SK-N-SH treated with all-trans-retinoic acid at 6 μM for 48 hours (cell line): ENCODE measurements around the gene METTL8.

Experiments
- ESRRG ChIP-seq: fragments of 250-450 bp; sonication (Bioruptor Pico); IDR thresholded peaks from 2 replicates; pipeline ENCODE4 v1.6.1; 2021; ENCODE audit warnings: mild to moderate bottlenecking
- GLIS3 ChIP-seq: fragments of 250-450 bp; sonication (Bioruptor Pico); IDR thresholded peaks from 2 replicates; pipeline ENCODE4 v1.5.0; 2020; ENCODE audit warnings: mild to moderate bottlenecking, moderate library complexity
- RARB ChIP-seq: fragments of 250-450 bp; sonication (Bioruptor Pico); IDR thresholded peaks from 2 replicates; pipeline ENCODE4 v1.8.0; 2021; ENCODE audit warnings: mild to moderate bottlenecking, moderate library complexity
- TOX ChIP-seq: fragments of 250-450 bp; sonication (Bioruptor Pico); IDR thresholded peaks from 2 replicates; pipeline ENCODE4 v1.8.0; 2021; ENCODE audit warnings: mild to moderate bottlenecking, moderate library complexity, borderline replicate concordance
- ZC3H10 ChIP-seq: fragments of 250-450 bp; sonication (Bioruptor Pico); IDR thresholded peaks from 2 replicates; pipeline ENCODE4 v1.5.1; 2021; ENCODE audit warnings: mild to moderate bottlenecking, moderate library complexity
- ZFP3 ChIP-seq: fragments of 250-450 bp; sonication (Bioruptor Pico); IDR thresholded peaks from 2 replicates; pipeline ENCODE4 v1.5.0; 2020; ENCODE audit warnings: mild to moderate bottlenecking, moderate library complexity
- ZFP30 ChIP-seq: fragments of 450-650 bp; formaldehyde crosslinking; IDR thresholded peaks from 2 replicates; pipeline ENCODE4 v1.5.0; 2022; ENCODE audit warnings: mild to moderate bottlenecking, moderate library complexity
- TF ChIP-seq, protein P1 (sequence below): fragments of 250-450 bp; sonication (Bioruptor Pico); IDR thresholded peaks from 2 replicates; pipeline ENCODE4 v1.8.0; 2020; ENCODE audit warnings: mild to moderate bottlenecking, moderate library complexity, borderline replicate concordance
- TF ChIP-seq, protein P2 (sequence below): fragments of 250-450 bp; sonication (Bioruptor Pico); IDR thresholded peaks from 2 replicates; pipeline ENCODE4 v1.8.0; 2021; ENCODE audit warnings: low read depth, mild to moderate bottlenecking, moderate library complexity, borderline replicate concordance

DNA sequence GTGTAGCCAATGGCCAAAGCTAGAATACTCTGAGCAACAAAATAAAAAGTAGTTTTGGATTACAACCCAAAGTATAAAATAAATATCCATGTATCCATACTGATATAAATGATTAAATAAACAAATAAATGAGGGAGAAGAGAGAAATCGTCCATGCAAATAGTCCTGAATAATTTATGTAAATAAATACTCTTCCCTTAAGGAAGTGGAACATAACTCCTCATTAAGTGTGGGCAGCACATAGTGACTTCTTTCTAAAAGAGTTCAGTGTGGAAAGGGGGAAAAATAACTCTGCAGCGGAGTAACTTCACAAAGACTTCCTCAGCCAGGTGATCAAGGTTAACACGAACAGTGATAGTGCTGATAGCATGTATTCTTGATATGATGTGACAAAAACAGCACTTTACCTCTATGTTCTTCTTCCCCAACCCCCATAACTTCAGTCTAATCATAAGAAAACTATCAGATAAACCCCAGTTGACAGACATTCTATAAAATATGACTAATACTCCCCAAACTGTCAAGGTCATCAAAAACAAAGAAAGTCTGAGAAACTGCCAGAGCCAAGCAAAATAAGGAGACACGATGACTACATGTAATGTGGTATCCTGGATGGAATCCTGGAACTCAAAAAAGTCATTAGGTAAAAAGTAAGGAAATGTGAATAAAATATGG is 30.7 kb downstream of the METTL8 start:
- TF ChIP-seq, protein P1, sequence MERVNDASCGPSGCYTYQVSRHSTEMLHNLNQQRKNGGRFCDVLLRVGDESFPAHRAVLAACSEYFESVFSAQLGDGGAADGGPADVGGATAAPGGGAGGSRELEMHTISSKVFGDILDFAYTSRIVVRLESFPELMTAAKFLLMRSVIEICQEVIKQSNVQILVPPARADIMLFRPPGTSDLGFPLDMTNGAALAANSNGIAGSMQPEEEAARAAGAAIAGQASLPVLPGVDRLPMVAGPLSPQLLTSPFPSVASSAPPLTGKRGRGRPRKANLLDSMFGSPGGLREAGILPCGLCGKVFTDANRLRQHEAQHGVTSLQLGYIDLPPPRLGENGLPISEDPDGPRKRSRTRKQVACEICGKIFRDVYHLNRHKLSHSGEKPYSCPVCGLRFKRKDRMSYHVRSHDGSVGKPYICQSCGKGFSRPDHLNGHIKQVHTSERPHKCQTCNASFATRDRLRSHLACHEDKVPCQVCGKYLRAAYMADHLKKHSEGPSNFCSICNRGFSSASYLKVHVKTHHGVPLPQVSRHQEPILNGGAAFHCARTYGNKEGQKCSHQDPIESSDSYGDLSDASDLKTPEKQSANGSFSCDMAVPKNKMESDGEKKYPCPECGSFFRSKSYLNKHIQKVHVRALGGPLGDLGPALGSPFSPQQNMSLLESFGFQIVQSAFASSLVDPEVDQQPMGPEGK (CRISPR knock-in tag): no peak
- TF ChIP-seq, protein P2, sequence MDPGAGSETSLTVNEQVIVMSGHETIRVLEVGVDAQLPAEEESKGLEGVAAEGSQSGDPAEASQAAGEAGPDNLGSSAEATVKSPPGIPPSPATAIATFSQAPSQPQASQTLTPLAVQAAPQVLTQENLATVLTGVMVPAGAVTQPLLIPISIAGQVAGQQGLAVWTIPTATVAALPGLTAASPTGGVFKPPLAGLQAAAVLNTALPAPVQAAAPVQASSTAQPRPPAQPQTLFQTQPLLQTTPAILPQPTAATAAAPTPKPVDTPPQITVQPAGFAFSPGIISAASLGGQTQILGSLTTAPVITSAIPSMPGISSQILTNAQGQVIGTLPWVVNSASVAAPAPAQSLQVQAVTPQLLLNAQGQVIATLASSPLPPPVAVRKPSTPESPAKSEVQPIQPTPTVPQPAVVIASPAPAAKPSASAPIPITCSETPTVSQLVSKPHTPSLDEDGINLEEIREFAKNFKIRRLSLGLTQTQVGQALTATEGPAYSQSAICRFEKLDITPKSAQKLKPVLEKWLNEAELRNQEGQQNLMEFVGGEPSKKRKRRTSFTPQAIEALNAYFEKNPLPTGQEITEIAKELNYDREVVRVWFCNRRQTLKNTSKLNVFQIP (CRISPR knock-in tag): no peak
- TF ChIP-seq ESRRG (CRISPR knock-in tag): no peak
- TF ChIP-seq ZFP30 (CRISPR knock-in tag): no peak
- TF ChIP-seq RARB: no peak
- TF ChIP-seq ZC3H10 (CRISPR knock-in tag): no peak
- TF ChIP-seq ZFP3: no peak
- TF ChIP-seq TOX (CRISPR knock-in tag): no peak
- no peak for TF ChIP-seq GLIS3
